ENCODE data around the gene RAB11FIP4. TPM values are rescaled to one million over a fixed set of nuclear protein-coding genes. Genes with fewer than 3 reads are reported as not detected.
A peak's percentile ranks its signal among the peaks of the same experiment; 100 is the strongest.

The RAB11FIP4 gene
- total and polyA plus RNA-seq, 2 experiments from 2014 or later = 0.22 to 0.40 TPM

DNA sequence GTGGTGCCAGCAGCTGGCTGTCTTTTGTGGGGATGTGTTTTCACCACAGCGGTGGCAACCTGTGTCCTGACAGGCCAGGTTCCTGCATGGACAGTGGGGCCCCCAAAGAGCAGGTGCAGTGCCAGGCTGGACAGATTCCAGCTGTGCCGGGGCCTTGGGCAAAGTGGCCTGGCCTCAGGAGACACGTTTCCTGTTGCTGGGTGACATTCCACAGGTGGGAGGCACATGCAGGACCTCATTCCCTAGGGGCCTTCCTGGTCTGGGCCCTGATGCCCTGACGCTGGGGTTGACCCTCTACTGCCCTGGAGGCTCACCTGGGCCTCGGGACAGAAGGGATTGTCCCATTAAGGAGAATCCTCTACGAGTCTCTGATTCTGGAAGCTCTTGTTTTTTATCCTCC lies 182.4 kb downstream of the RAB11FIP4 start:
- 81 to 83% methylated on average over 6 of the region's 6 CpGs for WGBS, 2 experiments (ENCODE audit: low coverage in 1 of 2, low lambda C conversion rate in 2 of 2, missing lambda C conversion rate in 2 of 2)
- H3K4me2 ChIP-seq (ENCODE audit: unreplicated experiment) = no peak overlapping the region
- H3K4me3 ChIP-seq = no peak overlapping the region
- H3K9ac ChIP-seq = no peak overlapping the region
- in situ Hi-C loops (cut with MboI) = no loop called here
- no peak for DNase-seq
- no peaks in the 10 kb centered on the region for H3K9me2 ChIP-seq (ENCODE audit: insufficient read depth)
- no peaks in the 10 kb centered on the region for H4K20me1 ChIP-seq (ENCODE audit: insufficient read depth)
- no peaks in the 10 kb centered on the region for H3K9me3 ChIP-seq (ENCODE audit: low read depth)
- no peak overlapping the region for H2AFZ ChIP-seq
- H3K27me3 ChIP-seq (replicated peaks; ENCODE audit: insufficient read depth) = no peaks in the 10 kb centered on the region
- H3K4me1 ChIP-seq (ENCODE audit: insufficient read depth) = peaks cover 52% of the 10 kb centered on the region
- H3K27ac ChIP-seq = peak overlapping the region; percentile 90; the same call in 1 of the 2 replicates
- H3K79me2 ChIP-seq (ENCODE audit: insufficient read depth) = peaks cover 96% of the 10 kb centered on the region
- TF ChIP-seq EZH2 (IDR thresholded peaks at IDR 0.05; ENCODE audit: insufficient read depth, poor library complexity, severe bottlenecking) = no peak
- no peak for TF ChIP-seq EZH2phosphoT487 (IDR thresholded peaks at IDR 0.05; ENCODE audit: insufficient read depth, low read depth)
- peaks cover 17% of the 10 kb centered on the region for H3K36me3 ChIP-seq (ENCODE audit: low read depth)
- peaks cover 65% of the 10 kb centered on the region for H3F3A ChIP-seq (ENCODE audit: insufficient read depth)

DNA sequence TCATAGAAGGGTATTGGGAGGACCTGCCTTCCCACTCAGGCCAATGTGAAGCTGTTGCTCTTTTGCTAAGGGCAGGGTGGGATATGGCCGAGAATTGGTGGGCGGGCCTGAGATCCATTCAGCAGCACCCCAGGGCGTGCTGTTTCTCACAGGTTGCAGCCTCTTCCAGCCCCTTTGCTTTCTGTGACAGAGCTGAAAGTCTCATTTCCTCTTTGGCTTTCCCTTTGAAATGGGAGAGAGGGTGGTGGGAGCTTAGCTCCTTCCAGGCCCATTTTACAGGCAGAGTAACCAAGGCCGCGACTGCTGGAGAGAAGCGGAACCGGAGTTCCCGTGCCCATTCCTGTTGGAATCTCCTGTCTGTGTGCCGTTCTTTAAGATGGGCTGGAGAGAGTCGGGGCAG lies 183.0 kb downstream of the RAB11FIP4 start:
- in situ Hi-C loops (cut with MboI) = no loop called here
- H3K79me2 ChIP-seq (ENCODE audit: insufficient read depth) = peaks cover 96% of the 10 kb centered on the region
- H2AFZ ChIP-seq = no peak overlapping the region
- peaks cover 52% of the 10 kb centered on the region for H3K4me1 ChIP-seq (ENCODE audit: insufficient read depth)
- no peak for DNase-seq
- H3K36me3 ChIP-seq (ENCODE audit: low read depth) = peaks cover 18% of the 10 kb centered on the region
- H3K9ac ChIP-seq = no peak overlapping the region
- peaks cover 65% of the 10 kb centered on the region for H3F3A ChIP-seq (ENCODE audit: insufficient read depth)
- H3K4me3 ChIP-seq = no peak overlapping the region
- no peak overlapping the region for H3K4me2 ChIP-seq (ENCODE audit: unreplicated experiment)
- H3K9me3 ChIP-seq (ENCODE audit: low read depth) = no peaks in the 10 kb centered on the region
- H4K20me1 ChIP-seq (ENCODE audit: insufficient read depth) = no peaks in the 10 kb centered on the region
- no peaks in the 10 kb centered on the region for H3K9me2 ChIP-seq (ENCODE audit: insufficient read depth)
- TF ChIP-seq EZH2 (IDR thresholded peaks at IDR 0.05; ENCODE audit: insufficient read depth, poor library complexity, severe bottlenecking) = no peak
- no peak for TF ChIP-seq EZH2phosphoT487 (IDR thresholded peaks at IDR 0.05; ENCODE audit: insufficient read depth, low read depth)
- H3K27me3 ChIP-seq (replicated peaks; ENCODE audit: insufficient read depth) = no peaks in the 10 kb centered on the region
- peak overlapping the region; percentile 27 for H3K27ac ChIP-seq
- 89 to 94% methylated on average over 10 of the region's 10 CpGs for WGBS, 2 experiments (ENCODE audit: low coverage in 1 of 2, low lambda C conversion rate in 2 of 2, missing lambda C conversion rate in 2 of 2)

DNA sequence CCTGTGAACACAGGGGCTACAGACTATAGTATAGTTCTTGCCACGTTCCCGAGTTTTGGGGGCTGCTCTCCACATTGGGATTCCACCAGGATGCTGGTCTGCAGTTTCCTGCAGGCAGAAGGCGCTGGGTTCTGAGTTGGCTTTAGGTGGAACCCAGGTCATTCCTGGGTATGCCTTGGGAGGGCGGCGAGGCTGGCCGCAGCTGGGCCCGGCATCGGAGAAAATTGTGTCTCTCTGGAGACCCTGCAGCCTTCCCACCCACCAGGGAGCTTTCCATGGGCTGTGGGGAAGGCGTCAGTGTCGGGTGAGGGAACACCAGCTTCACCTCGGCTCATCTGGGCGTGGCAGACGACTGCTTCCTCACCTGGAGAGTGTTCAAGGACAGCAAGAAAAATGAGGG lies 183.6 kb downstream of the RAB11FIP4 start:
- Histone ChIP-seq H3K4me2 (ENCODE audit: unreplicated experiment) (no peak overlapping the region), H3K79me2 (ENCODE audit: insufficient read depth) (peaks cover 96% of the 10 kb centered on the region), H3K36me3 (ENCODE audit: low read depth) (peaks cover 20% of the 10 kb centered on the region), H3K27ac (no peak overlapping the region), H3K9ac (no peak overlapping the region), H3K9me3 (ENCODE audit: low read depth) (no peaks in the 10 kb centered on the region), H3K4me3 (no peak overlapping the region), H3K4me1 (ENCODE audit: insufficient read depth) (peaks cover 52% of the 10 kb centered on the region), H4K20me1 (ENCODE audit: insufficient read depth) (no peaks in the 10 kb centered on the region), H2AFZ (no peak overlapping the region), H3K9me2 (ENCODE audit: insufficient read depth) (no peaks in the 10 kb centered on the region), H3F3A (ENCODE audit: insufficient read depth) (peaks cover 65% of the 10 kb centered on the region), H3K27me3 (replicated peaks; ENCODE audit: insufficient read depth) (no peaks in the 10 kb centered on the region)
- WGBS, 2 experiments (ENCODE audit: low coverage in 1 of 2, low lambda C conversion rate in 2 of 2, missing lambda C conversion rate in 2 of 2) = 92 to 93% methylated on average over 11 to 13 of the region's 13 CpGs
- in situ Hi-C loops (cut with MboI) = no loop called here
- DNase-seq = no peak
- no peak for TF ChIP-seq EZH2 (IDR thresholded peaks at IDR 0.05; ENCODE audit: insufficient read depth, poor library complexity, severe bottlenecking)
- no peak for TF ChIP-seq EZH2phosphoT487 (IDR thresholded peaks at IDR 0.05; ENCODE audit: insufficient read depth, low read depth)

DNA sequence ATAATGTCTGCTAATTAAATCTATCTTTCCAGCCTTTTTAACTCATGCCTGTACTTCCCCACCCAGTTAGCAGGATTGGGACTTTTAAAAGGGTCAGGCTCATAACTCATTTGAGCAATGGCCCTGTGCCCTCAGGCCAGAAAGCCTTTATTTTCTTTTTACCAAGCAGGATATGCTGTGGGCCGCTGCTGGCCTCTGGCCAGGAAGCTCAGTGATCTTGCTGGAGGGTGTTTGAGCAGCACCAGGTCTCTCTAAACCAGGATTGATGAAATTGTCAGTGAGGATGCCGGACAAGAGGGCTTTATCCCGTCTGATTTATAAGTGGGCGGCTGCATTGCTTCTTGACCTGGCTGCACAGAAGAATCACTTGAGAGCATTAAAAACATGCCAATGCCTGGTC lies 187.8 kb downstream of the RAB11FIP4 start:
- peak overlapping the region; percentile 38 for H3K4me2 ChIP-seq (ENCODE audit: unreplicated experiment)
- peak; percentile 67 for DNase-seq
- in situ Hi-C loops (cut with MboI) = no loop called here
- peak overlapping the region; percentile 45 for H3K9ac ChIP-seq
- peaks cover 87% of the 10 kb centered on the region for H3K79me2 ChIP-seq (ENCODE audit: insufficient read depth)
- no peaks in the 10 kb centered on the region for H3K9me2 ChIP-seq (ENCODE audit: insufficient read depth)
- WGBS, 2 experiments (ENCODE audit: low coverage in 1 of 2, low lambda C conversion rate in 2 of 2, missing lambda C conversion rate in 2 of 2) = 47 to 56% methylated on average over 4 of the region's 4 CpGs
- H3K9me3 ChIP-seq (ENCODE audit: low read depth) = no peaks in the 10 kb centered on the region
- no peak overlapping the region for H3K4me3 ChIP-seq
- H3K27ac ChIP-seq = peak overlapping the region; percentile 90
- no peaks in the 10 kb centered on the region for H4K20me1 ChIP-seq (ENCODE audit: insufficient read depth)
- H2AFZ ChIP-seq = no peak overlapping the region
- TF ChIP-seq EZH2phosphoT487 (IDR thresholded peaks at IDR 0.05; ENCODE audit: insufficient read depth, low read depth) (no peak), EZH2 (IDR thresholded peaks at IDR 0.05; ENCODE audit: insufficient read depth, poor library complexity, severe bottlenecking) (no peak)
- peaks cover 57% of the 10 kb centered on the region for H3K4me1 ChIP-seq (ENCODE audit: insufficient read depth)
- peaks cover 34% of the 10 kb centered on the region for H3K36me3 ChIP-seq (ENCODE audit: low read depth)
- peaks cover 73% of the 10 kb centered on the region for H3F3A ChIP-seq (ENCODE audit: insufficient read depth)
- H3K27me3 ChIP-seq (replicated peaks; ENCODE audit: insufficient read depth) = no peaks in the 10 kb centered on the region

DNA sequence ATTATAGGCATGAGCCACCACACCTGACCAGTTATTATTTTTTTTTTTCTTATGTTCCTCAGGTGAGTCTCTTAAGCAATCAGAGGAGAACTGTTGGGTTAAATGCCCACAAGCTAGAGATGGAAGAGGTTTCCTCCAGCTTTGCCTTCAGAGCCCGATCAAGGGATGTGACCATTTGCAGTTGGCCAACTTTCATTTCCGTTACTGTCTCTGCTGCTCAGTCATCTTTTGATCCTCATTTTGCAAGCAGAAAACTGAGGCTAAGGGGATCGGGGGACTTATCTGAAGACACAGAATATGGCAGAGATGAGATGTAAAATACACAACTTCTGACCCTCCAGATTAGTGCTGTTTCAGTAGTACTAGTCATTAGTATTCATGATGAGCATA lies 188.8 kb downstream of the RAB11FIP4 start:
- 24 to 29% methylated on average over 3 of the region's 3 CpGs for WGBS, 2 experiments (ENCODE audit: low coverage in 1 of 2, low lambda C conversion rate in 2 of 2, missing lambda C conversion rate in 2 of 2)
- H3K4me3 ChIP-seq = no peak overlapping the region; the same call in 1 of the 2 replicates
- H3K36me3 ChIP-seq (ENCODE audit: low read depth) = peaks cover 40% of the 10 kb centered on the region
- peaks cover 83% of the 10 kb centered on the region for H3F3A ChIP-seq (ENCODE audit: insufficient read depth)
- peak overlapping the region; percentile 65 for H3K9ac ChIP-seq
- in situ Hi-C loops (cut with MboI) = no loop called here
- no peaks in the 10 kb centered on the region for H3K9me2 ChIP-seq (ENCODE audit: insufficient read depth)
- peak overlapping the region; percentile 90 for H3K27ac ChIP-seq
- no peaks in the 10 kb centered on the region for H3K9me3 ChIP-seq (ENCODE audit: low read depth)
- H3K4me2 ChIP-seq (ENCODE audit: unreplicated experiment) = peak overlapping the region; percentile 38
- peaks cover 87% of the 10 kb centered on the region for H3K79me2 ChIP-seq (ENCODE audit: insufficient read depth)
- H4K20me1 ChIP-seq (ENCODE audit: insufficient read depth) = no peaks in the 10 kb centered on the region
- no peak for TF ChIP-seq EZH2phosphoT487 (IDR thresholded peaks at IDR 0.05; ENCODE audit: insufficient read depth, low read depth)
- no peak for TF ChIP-seq EZH2 (IDR thresholded peaks at IDR 0.05; ENCODE audit: insufficient read depth, poor library complexity, severe bottlenecking)
- no peak overlapping the region for H2AFZ ChIP-seq
- H3K4me1 ChIP-seq (ENCODE audit: insufficient read depth) = peaks cover 57% of the 10 kb centered on the region
- H3K27me3 ChIP-seq (replicated peaks; ENCODE audit: insufficient read depth) = no peaks in the 10 kb centered on the region
- DNase-seq = no peak
